Suppressor macrophage treated with lipopolysaccharide for 4 hours (primary cell): ENCODE results near the gene FHIP2A.

Experiments
- DNase-seq: peaks from one replicate; pipeline ENCODE4 v3.0.0-alpha.2; 2020

FHIP2A gene

DNA sequence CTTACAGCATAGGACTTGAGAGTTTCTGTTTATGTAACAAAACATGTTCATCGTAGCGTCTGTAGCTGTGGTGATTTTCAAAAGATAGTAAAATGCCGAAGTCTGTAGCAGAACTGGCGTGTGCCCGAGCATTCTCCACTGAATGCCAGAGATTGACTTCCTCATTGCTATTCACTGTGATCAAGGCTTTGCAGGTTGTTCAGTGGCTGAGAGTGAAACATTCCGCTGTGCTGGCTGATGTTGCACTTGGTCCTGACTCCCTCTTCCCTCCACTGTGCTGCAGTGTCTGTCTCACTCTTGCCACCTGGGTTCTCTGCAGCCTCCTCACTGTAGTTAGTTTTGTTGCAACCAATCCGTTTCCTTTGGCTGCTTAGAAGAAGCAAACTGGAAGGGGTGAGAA lies 37.6 kb downstream of the FHIP2A start:
- no peak for DNase-seq

DNA sequence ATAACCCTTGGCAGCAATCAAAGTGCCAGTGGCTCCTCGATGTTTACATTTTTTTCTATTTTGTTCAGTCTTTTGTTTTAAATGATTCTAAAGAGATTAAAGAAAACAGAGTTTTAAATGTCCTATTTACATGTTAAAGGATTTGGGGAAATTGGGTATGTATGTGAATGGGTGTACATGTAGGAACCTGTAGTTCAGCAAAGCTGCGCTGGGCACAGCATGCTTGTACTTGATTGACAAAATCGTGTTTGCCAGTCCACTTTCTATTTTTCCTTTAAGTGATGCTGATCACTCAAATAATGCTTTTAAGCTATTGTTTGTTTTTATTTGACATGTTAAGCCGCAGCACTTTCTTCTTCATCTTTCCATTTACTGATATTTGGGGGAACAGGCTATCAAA lies 40.9 kb downstream of the FHIP2A start:
- DNase-seq = no peak

DNA sequence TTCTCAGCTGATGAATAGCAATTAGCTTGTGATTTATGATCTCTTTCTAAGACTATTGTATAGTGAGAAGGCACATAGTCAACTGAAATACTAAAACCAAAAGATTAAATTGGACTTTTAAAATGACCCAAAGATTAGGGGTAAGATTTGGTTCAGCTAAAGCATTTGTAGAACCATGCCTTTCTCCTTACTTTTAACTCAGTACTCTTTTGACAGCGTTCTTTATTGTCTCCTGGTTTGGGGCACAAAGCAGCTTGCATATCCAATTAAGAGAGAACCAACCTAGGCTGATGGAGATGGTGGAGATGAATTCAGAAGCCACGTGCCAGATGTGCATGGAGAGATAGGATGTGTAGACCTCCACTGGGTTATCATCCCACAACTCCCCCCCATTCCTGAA lies 45.8 kb downstream of the FHIP2A start:
- DNase-seq = no peak

DNA sequence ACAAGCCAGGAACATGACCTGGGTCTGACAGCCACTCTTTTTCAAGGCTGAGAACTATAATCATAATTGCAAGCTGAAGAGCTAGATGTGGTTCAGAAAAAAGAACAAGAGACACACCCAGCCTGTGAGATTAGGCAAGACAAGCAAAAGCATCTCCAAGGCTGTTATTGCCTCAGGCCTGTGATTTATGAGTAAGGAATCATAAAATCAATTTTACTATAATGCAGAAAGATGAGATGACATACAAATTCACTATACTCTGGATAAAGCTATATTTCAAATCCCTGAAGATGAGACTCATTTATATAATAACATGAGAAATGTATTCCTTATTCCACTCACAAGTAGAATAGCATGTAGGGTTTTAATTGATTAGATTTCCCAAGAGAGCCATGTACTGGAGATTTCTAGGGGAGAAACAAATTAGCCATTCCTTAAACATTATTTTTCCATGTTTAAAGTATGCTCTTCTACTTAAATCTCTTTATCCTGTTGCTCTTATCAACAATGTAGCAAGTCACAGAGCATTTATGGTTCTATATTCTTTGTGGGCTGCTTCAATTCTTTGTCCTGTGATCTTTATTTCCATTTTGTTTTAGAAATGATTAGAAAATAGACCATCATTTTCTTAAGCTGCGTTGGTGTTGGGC lies 47.4 kb downstream of the FHIP2A start:
- no peak for DNase-seq

DNA sequence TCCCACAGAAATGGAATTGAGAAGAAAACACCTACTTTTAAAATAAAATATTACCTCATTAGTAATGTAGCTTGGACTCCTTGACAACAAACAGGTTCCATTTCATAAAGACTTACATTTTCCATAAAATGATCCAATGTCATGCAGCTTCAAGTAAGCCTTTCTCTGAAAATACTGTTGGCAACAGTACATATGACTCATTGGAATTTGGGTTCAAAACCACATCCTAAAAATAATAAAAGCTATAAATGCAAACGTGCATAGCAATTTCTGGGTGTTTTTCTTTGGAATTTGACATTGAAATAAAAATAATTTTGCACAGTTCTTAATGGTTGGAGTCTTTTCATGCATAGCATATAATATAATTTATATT lies 47.9 kb downstream of the FHIP2A start:
- no peak for DNase-seq

DNA sequence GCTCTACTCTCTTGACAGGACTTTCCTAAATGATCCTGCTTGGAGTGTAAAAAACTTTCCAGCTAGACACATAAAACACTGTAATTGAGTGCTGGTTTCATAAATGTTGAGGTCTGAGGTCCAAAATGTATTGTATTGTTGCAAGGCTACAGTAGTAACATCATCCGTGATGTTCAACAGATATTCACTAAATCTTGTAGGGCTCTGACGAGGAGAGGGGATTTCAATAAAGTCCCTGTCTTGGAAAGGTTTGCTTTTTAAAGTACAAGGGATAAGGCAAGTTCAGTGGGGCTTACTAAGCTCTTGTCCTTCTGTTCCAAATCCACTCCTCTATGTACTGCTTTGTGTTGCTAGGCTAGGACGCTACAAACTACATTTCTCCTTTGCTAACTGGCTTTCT lies 48.9 kb downstream of the FHIP2A start:
- no peak for DNase-seq

DNA sequence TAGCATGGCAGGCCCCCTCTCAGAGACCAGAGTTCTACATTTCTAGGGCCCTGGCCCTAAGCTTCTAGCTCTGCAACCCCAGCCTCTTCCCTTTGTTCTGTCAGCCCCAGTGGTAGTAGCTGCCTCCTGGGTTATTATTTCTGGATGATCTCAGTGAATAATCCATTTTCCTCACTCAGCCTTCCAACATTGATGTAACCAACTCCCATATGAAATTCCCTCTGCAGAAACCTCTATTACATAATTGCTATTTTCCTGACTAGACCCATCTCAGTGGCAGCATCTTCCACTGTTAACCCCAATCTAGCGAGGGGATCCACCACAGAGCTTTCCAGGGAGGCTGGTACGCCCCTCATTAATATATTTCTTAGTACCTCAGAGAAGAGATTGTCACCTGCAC lies 49.8 kb downstream of the FHIP2A start:
- DNase-seq = no peak
